Hematopoietic multipotent progenitor cell treated with erythropoietin and hydrocortisone succinate and interleukin-3 and kit ligand, for 8 days (in vitro differentiated cells): Measurements from ENCODE around the gene PSG4.
"Not testable (repeated sequence)": the region's sequence is repeated elsewhere in the genome, so short reads cannot be mapped to it uniquely, and the experiment has no call there.

ENCODE experiments used
- DNase-seq: peaks from one replicate; pipeline ENCODE4 v3.0.0-alpha.2; 2015

PSG4 gene

DNA sequence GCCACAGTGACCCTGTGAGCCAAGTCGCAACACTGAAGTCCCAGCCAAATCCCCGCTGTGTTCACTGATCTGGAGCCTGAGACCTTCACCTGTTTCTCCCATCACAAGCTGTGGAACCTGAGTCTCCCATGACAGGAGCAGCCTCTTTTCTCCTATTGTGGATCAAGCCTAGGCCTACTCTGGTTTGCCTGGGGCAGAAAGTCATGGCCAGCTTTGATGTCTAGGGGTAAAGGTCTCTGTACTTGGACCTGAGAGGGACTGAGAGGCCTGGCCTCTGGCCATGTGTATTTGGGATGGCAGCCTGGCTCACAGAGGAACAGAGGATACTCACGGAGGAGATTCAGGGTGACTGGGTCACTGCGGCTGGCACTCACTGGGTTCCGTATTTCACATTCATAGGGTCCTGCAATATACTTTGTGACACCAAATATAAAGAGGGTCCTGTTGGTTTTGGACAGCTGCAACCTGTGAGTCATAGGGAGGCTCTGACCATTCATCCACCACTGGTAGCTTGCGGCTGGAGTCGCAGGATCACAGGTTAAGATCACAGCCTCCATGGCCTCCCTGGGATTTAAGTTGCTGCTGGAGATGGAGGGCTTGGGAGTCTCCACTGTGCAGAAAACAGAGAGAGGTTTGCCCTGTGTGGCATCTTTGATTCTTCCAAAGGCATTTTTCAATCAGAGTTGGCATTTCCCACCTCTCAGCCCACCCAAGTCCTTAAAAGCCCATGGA is 7.6 kb downstream of the PSG4 start:
- DNase-seq = not testable (repeated sequence)

DNA sequence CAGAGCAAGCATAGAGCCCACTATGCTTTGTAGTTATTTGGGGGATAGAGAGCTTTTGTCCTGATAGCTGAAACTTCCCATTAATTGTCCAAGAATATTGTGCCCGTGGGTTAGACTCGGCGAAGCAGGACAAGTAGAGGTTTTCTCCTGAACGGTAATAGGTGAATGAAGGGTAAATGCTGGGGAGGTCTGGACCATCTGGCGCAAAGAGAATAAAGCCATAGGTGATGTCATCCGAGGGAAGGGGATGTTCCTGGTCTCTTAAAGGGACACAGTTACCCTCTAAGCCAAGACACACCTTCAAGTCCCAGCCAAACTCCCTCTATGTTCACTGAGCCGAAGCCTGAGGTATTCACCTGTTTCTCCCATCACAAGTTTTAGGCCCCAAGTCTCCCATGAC is 11.0 kb downstream of the PSG4 start:
- DNase-seq = not testable (repeated sequence)

DNA sequence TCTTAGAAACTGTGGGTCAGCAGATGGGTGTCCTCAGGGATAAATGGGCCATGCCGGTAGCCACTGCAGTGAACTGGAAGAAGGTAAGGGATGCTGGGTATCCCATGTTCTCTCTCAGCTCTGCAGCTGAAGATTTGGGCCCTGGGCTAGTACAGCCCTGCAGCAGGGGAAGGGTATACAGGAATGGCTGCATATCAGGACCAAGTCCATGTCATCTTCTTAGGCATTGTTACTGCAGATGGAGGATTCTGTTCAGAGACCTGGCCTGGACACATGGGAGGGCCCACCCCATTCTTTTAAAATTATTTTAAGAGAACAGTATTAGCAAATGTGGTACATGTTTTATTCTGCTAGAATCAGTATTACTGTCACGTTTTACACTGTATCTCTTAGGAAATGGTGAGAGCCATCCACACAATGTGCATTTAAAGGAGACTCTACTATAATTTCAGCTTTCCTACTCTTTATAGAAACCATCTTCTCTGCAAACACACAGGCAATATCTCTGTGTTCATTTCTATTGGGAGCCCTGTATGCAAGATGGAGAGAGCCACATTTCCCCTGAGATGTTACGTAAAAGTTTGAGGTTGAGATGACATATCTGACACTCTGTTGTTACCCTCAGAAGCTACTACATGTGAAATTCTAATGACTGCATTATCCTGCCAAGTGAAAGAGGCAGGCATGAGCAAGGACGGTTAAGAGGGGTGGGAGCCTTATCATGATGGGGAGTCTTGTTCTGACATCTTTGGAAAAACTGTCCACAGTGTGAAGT is 12.9 kb downstream of the PSG4 start:
- not testable (repeated sequence) for DNase-seq

DNA sequence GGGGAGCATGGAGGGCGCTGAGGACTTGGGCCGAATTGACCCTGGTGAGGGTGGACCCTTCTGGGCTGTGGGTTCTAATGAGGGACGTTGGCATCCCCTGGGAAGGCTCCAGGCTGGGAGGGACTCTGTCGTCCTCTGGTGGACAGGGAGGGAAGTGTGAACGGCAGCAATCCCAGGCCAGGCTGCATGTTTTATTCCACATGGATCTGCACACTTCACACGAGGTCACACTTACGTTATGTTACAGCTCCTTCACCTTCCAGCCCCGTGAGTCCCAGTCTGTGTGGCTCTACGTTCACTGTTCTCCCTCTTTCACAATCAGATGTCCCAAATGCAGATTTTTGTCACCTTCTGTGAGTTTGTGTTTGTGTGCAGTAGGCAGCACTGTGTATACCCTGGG is 17.3 kb downstream of the PSG4 start:
- not testable (repeated sequence) for DNase-seq

DNA sequence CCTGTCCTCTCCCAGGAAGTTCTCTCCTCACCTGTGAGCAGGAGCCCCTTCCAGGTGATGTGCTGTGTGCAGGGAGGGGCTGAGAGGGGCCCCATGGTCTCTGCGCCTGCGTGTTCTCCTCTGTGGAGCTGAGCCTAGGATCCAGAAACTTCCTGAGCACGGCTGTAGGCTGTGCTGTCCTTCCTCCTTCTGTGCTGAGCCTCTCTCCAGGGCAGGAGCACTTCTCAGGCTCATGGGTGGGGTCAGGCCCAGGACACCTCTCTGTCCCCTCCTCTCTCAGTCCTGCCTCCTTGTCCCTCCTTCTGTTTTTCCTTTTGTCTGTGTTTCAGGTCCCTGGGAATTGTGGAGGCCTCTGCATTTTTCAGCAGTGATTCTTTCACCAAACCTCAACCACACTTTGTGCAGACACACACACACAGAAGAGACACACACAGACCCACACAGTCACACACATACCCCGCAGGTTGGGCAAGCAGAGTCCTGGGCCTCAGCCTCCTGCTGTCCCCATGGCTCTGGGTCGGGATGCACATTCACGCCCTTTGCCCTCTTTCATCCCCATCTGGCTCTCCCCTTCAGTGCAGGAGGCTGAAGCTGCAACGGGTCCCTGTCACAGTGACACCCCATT is 19.0 kb downstream of the PSG4 start, which contains the start of gene PSG5:
Gene PSG5 (minus strand): TSS at position 226 of the 625 bp plus-strand sequence. CDS start 131 bp downstream, at position 95.
- not testable (repeated sequence) for DNase-seq

DNA sequence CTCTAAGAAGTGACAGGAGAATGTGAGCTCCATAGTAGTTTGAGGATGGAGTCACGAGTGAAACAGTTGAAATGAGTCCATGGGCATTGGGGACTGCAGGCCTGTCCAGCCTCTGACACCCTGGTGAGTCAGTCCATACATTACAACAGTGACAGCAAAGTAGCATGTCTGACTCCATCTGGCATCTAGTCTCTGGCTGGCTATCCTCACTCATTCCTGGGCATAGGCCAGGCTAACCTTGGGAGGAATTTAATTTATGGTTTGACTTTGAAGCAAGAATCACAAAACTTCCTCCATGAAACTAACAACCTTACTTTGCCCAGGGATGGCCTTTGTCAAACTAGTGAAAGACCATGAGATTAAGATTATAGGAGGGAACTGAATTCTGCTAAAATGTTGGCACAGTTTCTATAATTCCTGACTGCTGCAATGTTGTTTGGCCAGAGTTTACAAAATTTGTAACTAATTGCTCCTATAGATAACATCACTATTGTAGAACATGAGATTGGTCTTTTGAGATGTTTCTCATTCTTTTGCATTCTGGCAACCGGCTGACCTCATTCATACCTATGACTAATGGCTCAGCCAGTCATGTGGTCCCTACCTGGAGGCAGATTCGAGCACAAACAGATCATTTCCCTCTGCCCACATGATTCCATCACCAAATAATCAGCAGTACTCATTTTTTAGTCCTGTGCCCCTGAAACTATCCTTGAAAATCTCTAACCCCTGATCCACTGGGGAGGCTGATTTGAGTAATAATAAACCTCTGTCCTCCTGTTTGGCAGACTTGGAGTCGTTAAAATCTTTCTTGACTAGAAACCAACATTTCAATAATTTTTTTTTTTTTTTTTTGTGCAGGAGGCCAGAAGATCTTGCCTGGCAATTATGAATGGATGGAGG is 23.3 kb downstream of the PSG4 start:
- DNase-seq = not testable (repeated sequence)

DNA sequence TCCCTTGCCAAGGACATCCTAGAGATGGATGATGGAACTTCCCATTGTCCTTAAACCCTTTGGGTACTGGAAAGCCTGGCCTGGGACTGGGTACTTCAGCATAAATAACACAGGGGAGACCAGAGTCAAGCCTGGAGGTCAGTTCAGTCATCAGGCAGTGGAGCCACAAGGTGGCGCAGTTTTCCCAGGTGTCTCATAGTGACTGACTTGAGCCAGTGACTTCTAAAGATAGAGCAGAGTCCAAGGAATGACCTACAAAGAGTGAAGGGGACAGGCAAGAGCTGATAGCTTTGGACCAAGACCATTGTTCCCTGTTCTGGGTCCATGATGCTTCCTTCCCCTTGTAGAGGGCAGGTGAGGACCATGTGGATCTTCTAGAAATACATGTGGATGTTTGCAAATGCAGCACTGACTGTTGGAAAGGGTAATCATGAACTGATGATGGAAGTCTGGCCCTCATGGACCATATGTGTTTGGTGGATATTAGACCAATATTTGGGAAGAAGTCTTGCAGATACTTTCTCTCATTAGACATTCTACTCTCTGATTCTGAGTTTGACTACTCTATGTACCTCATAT is 25.8 kb downstream of the PSG4 start:
- peak; percentile 3 for DNase-seq

DNA sequence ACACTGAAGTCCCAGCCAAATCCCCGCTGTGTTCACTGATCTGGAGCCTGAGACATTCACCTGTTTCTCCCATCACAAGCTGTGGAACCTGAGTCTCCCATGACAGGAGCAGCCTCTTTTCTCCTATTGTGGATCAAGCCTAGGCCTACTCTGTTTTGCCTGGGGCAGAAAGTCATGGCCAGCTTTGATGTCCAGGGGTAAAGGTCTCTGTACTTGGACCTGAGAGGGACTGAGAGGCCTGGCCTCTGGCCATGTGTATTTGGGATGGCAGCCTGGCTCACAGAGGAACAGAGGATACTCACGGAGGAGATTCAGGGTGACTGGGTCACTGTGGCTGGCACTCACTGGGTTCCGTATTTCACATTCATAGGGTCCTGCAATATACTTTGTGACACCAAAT is 26.9 kb downstream of the PSG4 start:
- not testable (repeated sequence) for DNase-seq

DNA sequence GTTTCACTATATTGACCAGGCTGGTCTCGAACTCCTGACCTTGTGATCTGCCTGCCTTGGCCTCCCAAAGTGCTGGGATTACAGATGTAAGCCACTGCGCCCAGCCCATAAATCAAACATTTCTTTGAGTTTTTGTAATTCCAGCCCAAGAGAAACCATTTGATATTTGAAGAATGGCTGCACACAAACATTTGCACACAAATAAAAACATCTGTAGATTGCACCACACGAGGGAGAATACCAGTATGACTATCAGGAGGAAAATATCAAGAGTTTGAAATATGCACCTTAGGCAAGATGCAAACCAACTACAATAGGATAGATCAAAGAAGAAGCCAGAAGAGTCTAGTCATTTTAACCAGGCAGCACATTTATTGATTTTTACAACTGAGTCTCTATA is 39.5 kb downstream of the PSG4 start:
- DNase-seq = not testable (repeated sequence)

DNA sequence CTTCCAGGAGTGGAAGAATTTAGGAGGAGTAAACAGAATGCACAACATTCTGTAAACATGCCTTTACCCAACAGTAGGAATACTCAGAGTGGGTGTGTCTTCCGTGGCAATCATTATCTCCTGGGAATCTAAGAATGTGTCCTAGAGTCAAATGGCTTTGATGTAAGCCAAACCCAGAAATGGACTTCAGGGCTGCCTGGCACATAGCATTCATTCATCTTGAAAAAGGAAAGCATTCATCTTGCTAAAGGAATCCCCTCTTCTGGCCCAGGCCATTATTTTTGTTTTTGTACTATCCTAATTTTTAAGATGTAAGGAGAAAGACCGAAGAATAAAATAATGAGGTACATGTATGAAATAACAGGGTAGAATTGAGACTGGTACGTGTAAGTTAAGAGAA is 42.3 kb downstream of the PSG4 start:
- DNase-seq = not testable (repeated sequence)

DNA sequence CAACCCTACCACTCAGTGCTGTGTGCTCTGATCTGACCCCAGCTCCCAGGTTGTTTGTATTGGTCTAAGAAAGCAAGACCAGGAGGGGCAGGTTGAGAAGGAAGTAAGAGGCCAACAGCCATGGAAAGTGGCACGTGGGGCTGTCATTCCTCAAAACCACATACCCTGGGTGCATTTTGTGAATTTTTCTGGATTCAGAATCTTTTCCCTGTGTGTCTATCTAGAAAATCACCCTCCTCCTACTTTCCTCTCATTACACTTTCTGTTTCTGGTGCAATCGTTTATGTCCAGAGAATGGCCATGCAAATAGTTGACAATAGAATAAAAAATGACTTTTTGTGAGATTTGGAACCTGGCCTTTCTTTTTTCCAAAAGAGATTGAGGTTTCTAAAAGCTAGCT is 43.2 kb downstream of the PSG4 start:
- not testable (repeated sequence) for DNase-seq

DNA sequence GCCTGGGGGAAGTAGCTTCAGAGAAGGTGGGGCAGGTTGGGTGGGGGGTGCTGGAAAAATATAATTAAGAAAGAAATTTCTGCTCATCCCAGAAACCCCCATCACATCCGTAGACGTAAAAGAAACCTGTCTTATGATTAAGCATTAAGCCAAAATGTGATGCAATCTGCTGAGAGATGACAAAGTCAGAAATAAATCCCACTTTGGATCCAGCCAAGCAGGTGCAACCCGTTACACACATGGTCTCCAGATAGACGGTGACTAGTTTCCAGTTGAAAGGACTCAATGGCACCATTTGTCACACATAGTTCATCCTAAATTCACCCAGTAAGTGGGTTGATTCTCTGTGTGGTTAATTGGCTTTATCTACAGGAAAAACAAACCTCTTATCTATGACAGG is 53.2 kb downstream of the PSG4 start:
- DNase-seq = no peak

DNA sequence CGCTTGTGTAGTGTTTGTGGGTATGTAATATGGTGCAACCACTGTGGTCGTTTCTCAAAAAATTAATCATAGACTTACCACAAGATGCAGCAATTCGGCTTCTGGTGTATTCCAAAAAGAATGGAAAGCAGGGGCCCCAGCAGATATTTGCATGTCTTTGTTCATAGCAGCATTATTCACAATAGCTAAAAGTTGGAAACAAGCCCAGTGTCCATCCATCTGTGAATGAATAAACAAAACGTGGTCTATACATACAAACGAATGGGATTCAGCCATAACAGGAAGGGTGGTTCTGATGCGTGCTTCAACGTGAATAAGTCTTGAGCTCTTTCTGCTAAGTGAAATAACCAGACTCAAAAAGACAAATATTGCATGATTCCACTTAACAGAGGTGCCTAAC is 55.6 kb downstream of the PSG4 start:
- DNase-seq = not testable (repeated sequence)

DNA sequence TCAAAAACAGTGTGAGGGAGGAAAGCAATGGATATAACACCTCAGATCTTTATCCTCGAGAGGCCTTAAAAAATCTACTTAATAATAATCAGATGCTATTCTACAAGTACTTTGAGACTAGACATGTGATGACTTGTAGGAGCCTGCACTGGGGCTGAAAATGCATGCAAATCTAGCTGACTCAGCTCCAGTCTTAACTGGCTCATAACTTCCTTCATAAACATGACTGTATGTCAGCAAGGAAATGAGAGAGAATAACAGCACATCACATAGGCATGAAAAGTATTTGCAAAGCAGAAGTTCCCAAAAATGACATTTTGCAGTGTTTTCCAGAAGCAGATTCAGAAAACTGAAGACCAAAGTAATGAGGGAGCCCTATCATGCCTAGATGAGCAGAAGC is 57.2 kb downstream of the PSG4 start:
- no peak for DNase-seq
